PC-3 (cell line): Measurements from ENCODE around the gene KRTAP10-5. TPM values are rescaled to one million over a fixed set of nuclear protein-coding genes. Genes with fewer than 3 reads are reported as not detected.

Experiments
- ATAC-seq: fragments of 200-7000 bp; cut with Tn5 transposase; 2 replicates; pipeline ENCODE4 v1.9.1; 2020; ENCODE audit warnings: mild to moderate bottlenecking, moderate library complexity
- BruUV-seq: library from RNA; stranded (reverse); fragments of 400-500 nt; replicated peaks from 2 replicates; lab custom pipeline; 2021; lab: Mats Ljungman, UMichigan
- CTCF ChIA-PET: fragments of 300-600 bp; sonication (Branson Sonifier 250); formaldehyde crosslinking; loops from one replicate; lab custom pipeline; 2022; ENCODE audit warnings: antibody characterized with exemption; lab: Charles Lee
- POLR2A ChIA-PET: fragments of 300-600 bp; sonication (Branson Sonifier 250); formaldehyde crosslinking; loops from one replicate; lab custom pipeline; 2022; ENCODE audit warnings: antibody characterized with exemption; ENCODE audit not compliant: unreplicated experiment; lab: Charles Lee
- DNase-seq: peaks from one replicate; pipeline ENCODE4 v3.0.0-alpha.2; 2015
- H2AFZ ChIP-seq: fragments of 300-600 bp; sonication (generic); 2 replicates; pipeline ENCODE4 v1.6.0; 2016; ENCODE audit warnings: antibody characterized with exemption, low read length
- H3F3A ChIP-seq: fragments of 300-600 bp; sonication (generic); one replicate; pipeline ENCODE4 v1.6.0; 2017; ENCODE audit warnings: antibody characterized with exemption, low read length, control low read depth, mild to moderate bottlenecking; ENCODE audit not compliant: unreplicated experiment
- H3K27ac ChIP-seq: fragments of 300-600 bp; sonication (generic); 2 replicates; pipeline ENCODE4 v1.5.1; 2016; ENCODE audit warnings: mild to moderate bottlenecking, low read length
- H3K27me3 ChIP-seq: fragments of 300-600 bp; sonication (generic); 2 replicates; pipeline ENCODE4 v1.6.1; 2016; ENCODE audit warnings: low read length, mixed read lengths
- H3K36me3 ChIP-seq: fragments of 300-600 bp; sonication (generic); 2 replicates; pipeline ENCODE4 v1.6.1; 2016; ENCODE audit warnings: low read depth, mixed run types, low read length, mixed read lengths
- H3K4me1 ChIP-seq: fragments of 300-600 bp; sonication (generic); 2 replicates; pipeline ENCODE4 v1.5.1; 2016; ENCODE audit warnings: low read length; ENCODE audit not compliant: insufficient read depth
- H3K4me2 ChIP-seq: fragments of 300-600 bp; sonication (generic); 2 replicates; pipeline ENCODE4 v1.6.0; 2016; ENCODE audit warnings: low read length
- H3K4me3 ChIP-seq: fragments of 300-600 bp; sonication (generic); 2 replicates; pipeline ENCODE4 v1.5.1; 2016; ENCODE audit warnings: mild to moderate bottlenecking, low read length, mixed read lengths
- H3K79me2 ChIP-seq: fragments of 300-600 bp; sonication (generic); 2 replicates; pipeline ENCODE4 v1.6.1; 2017; ENCODE audit warnings: low read length, mixed read lengths
- H3K9ac ChIP-seq: fragments of 300-600 bp; sonication (generic); 2 replicates; pipeline ENCODE4 v1.6.0; 2016; ENCODE audit warnings: mild to moderate bottlenecking, low read length
- H3K9me2 ChIP-seq: fragments of 300-600 bp; sonication (generic); replicated peaks from 2 replicates; pipeline ENCODE4 v1.6.1; 2016; ENCODE audit warnings: mixed run types, low read length, mixed read lengths
- H3K9me3 ChIP-seq: fragments of 300-600 bp; sonication (generic); 2 replicates; pipeline ENCODE4 v1.6.1; 2016; ENCODE audit warnings: low read length, mixed read lengths
- H4K20me1 ChIP-seq: fragments of 300-600 bp; sonication (generic); 2 replicates; pipeline ENCODE4 v1.6.1; 2016; ENCODE audit warnings: low read length, mixed read lengths
- CTCF ChIP-seq: fragments of 300-600 bp; sonication (generic); conservative IDR thresholded peaks from 2 replicates; pipeline ENCODE4 v1.5.1; 2017; ENCODE audit warnings: antibody characterized with exemption, low read depth, mild to moderate bottlenecking, low read length
- EZH2 ChIP-seq: fragments of 300-600 bp; sonication (generic); IDR thresholded peaks from one replicate; pipeline ENCODE4 v1.6.1; 2017; ENCODE audit warnings: antibody characterized with exemption, mild to moderate bottlenecking, low read length; ENCODE audit not compliant: unreplicated experiment
- EZH2phosphoT487 ChIP-seq: fragments of 300-600 bp; sonication (generic); IDR thresholded peaks from 2 replicates; pipeline ENCODE4 v1.6.1; 2018; ENCODE audit warnings: mild to moderate bottlenecking, antibody characterized with exemption, low read length, borderline replicate concordance
- intact Hi-C: fragments of 100-400 bp; cut with micrococcal nuclease; formaldehyde crosslinking; loops from 2 replicates; pipeline ENCODE4 v1.9.0; 2023
- total RNA-seq: library from RNA; depleted of rRNA; stranded (reverse); fragments of >200 nt; gene quantifications from 2 replicates; pipeline ENCODE4 v1.2.3, GENCODE V29; 2014

KRTAP10-5 gene
- total RNA-seq, 1 experiment from 2014 or later: not detected

- ChIA-PET CTCF (no interaction called here), POLR2A (no interaction called here)
- no peaks in the 10 kb centered on the region for H3K27me3 ChIP-seq
- no peaks in the 10 kb centered on the region for H3K36me3 ChIP-seq
- H3K4me3 ChIP-seq: no peak overlapping the region
- ATAC-seq (no peak), DNase-seq (no peak)
- no peaks in the 10 kb centered on the region for H3K9me3 ChIP-seq
- intact Hi-C loops: no loop called here
- H3F3A ChIP-seq: no peaks in the 10 kb centered on the region
- no peaks in the 10 kb centered on the region for H3K4me1 ChIP-seq
- no peak overlapping the region for H3K9ac ChIP-seq
- no peak overlapping the region for H3K27ac ChIP-seq
- no peak overlapping the region for H2AFZ ChIP-seq
- H3K4me2 ChIP-seq: no peak overlapping the region
- no peaks in the 10 kb centered on the region for H3K9me2 ChIP-seq
- no peaks in the 10 kb centered on the region for H3K79me2 ChIP-seq
- no peak for TF ChIP-seq EZH2
- TF ChIP-seq CTCF: no peak
- TF ChIP-seq EZH2phosphoT487: no peak
- BruUV-seq: no TSS peak
- no peaks in the 10 kb centered on the region for H4K20me1 ChIP-seq
Measured at GRCh38 chr21:44564886-44565598, 15.4 kb downstream of the KRTAP10-5 start.

- intact Hi-C loops: no loop called here
- no peak for DNase-seq
- BruUV-seq: no TSS peak
Measured at GRCh38 chr21:44564099-44564498, 16.3 kb downstream of the KRTAP10-5 start.

More at GRCh38 chr21:44564099-44564498, 16.3 kb downstream of the KRTAP10-5 start:
- POLR2A ChIA-PET: no interaction called here
- no peaks in the 10 kb centered on the region for H4K20me1 ChIP-seq
- no peak overlapping the region for H3K4me3 ChIP-seq
- H3K9ac ChIP-seq: no peak overlapping the region
- H3K27ac ChIP-seq: no peak overlapping the region
- ATAC-seq: no peak
- H3K4me1 ChIP-seq: no peaks in the 10 kb centered on the region
- H3K4me2 ChIP-seq: no peak overlapping the region
- no peaks in the 10 kb centered on the region for H3F3A ChIP-seq
- no peak overlapping the region for H2AFZ ChIP-seq
- no peaks in the 10 kb centered on the region for H3K79me2 ChIP-seq
- H3K27me3 ChIP-seq: no peaks in the 10 kb centered on the region
- CTCF ChIA-PET: no interaction called here
- no peaks in the 10 kb centered on the region for H3K36me3 ChIP-seq
- H3K9me3 ChIP-seq: no peaks in the 10 kb centered on the region
- no peaks in the 10 kb centered on the region for H3K9me2 ChIP-seq
- TF ChIP-seq EZH2: no peak
- TF ChIP-seq EZH2phosphoT487: no peak
- TF ChIP-seq CTCF: no peak
